WI38 (cell line): ENCODE results near the gene PDAP1.

ENCODE experiments used
- H3K4me3 ChIP-seq: 2 replicates; pipeline ENCODE4 v1.5.1; 2011; ENCODE audit warnings: low read depth, mild to moderate bottlenecking, control low read depth, low read length
- TF ChIP-seq, protein P1 (sequence below): IDR thresholded peaks from 2 replicates; pipeline ENCODE4 v1.5.1; 2012; ENCODE audit warnings: low read depth, mild to moderate bottlenecking, control low read depth, low read length

PDAP1 gene, protein sequence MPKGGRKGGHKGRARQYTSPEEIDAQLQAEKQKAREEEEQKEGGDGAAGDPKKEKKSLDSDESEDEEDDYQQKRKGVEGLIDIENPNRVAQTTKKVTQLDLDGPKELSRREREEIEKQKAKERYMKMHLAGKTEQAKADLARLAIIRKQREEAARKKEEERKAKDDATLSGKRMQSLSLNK

DNA sequence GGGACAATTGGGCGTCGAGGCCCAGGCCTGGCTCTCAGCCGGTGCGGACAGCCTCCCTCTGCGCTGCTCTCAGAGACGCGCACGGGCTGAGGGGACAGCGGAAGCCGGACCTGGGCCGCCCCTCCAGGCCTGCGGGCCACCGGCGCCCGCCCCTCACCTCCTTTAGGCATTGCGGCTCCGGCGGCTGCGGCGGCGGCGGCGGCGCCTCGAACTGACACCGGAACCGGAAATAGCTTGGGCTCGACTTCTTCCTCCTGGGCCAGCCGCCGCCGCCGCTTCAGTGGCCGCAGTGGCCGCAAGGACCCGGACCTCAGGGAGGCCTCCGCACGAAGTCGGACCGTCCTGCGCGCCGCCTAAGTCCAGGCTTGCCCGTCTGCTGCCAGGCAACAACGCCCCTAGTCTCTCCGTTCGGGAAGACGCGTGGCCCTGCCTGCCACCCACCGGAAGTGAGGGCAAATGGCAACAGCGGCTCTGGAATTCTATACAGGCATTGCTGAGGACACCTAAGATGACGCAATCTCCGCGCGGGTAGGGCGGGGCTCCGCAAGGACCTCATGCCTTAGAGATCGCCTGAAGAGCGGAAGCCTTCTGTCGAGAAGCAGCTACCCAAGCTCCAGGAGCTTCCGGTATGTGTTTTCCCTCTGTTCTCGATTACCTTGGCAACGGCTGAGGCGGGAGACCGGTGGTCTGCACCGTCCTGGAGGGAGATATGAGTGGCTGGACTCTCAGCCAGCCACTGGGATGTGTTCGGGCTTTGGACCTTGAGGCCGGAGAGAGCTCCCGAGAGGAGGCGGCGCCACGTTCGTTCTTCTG, at the start of gene PDAP1, which contains the start of gene BUD31:
PDAP1 (minus strand) TSS at position 219 of the 813 bp plus-strand sequence; CDS start at position 170, 49 bp downstream.
BUD31 (plus strand) TSS at position 591 of the 813 bp plus-strand sequence. CDS start 2,124 bp downstream, outside the sequence.
- TF ChIP-seq, protein P1, sequence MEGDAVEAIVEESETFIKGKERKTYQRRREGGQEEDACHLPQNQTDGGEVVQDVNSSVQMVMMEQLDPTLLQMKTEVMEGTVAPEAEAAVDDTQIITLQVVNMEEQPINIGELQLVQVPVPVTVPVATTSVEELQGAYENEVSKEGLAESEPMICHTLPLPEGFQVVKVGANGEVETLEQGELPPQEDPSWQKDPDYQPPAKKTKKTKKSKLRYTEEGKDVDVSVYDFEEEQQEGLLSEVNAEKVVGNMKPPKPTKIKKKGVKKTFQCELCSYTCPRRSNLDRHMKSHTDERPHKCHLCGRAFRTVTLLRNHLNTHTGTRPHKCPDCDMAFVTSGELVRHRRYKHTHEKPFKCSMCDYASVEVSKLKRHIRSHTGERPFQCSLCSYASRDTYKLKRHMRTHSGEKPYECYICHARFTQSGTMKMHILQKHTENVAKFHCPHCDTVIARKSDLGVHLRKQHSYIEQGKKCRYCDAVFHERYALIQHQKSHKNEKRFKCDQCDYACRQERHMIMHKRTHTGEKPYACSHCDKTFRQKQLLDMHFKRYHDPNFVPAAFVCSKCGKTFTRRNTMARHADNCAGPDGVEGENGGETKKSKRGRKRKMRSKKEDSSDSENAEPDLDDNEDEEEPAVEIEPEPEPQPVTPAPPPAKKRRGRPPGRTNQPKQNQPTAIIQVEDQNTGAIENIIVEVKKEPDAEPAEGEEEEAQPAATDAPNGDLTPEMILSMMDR: no peak
- peak within 1 kb of the TSS; percentile 93 for H3K4me3 ChIP-seq

DNA sequence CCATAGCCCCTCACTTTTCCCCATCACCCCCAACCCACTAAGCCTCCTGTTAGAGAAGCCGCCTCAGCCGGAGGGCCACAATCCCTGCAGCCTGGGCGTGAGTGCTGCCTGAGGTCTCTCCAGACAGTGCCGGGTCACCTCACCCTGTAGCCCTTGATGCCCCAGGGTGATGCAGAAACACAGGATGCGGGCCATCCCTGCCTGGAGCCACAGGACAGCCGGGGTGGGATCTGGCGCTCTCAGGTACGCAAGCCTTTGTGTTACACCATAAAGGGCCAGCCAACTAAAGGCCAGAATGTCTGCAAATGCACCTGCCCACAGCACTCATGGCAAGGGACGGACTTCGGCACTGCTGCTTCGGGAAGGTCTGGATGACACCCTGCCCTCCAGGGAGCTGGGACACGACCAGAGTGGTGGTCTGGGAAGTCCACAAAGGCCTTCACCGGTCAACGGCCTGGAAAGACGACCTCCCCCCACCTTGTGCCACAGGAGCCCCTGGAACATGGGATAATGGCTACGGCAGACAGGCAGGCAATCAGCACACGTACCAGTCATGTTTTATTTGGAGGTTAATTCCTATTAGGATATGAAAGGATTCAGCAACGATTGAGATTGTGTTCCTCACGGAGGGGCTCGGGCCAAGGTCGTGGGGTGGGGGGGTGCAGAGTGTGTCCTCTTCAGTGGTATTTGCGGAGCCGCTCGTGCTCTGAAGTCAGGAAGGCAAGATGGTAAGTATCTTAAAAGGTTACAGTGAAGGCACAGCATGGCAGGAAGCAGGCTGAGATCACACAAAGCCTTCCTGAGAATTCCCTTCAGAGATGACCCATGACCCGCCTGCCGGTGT, 49.5 kb upstream of the PDAP1 start:
- TF ChIP-seq, protein P1: no peak
- no peak overlapping the region for H3K4me3 ChIP-seq

DNA sequence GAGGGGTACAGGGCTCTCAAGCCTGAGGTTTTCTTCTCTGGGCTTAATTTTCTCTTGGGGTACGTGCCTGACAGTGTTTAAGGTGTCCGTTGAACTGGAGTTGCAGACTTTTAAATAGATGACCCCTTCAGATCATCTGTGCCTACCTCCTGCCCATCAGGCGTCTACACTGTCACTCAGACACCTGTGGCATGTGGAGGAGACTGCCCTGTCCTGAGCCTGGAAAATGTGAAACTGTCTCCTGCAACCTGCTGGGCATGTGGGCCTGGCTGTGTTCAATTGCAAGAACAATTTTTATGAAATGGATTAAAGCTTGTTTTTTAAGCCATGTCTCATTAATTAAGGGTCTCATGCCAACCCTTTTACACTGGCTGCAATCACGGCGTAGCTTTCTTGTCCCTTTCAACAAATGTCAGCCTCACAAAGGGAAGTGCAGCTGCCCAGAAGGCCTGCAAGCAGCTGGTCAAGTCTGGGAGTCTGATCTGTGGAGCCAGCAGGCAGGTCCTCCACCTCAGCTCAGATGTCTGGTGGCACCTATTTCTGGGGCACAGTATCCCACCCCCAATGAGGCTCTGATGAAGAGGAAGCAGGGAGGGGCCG, 48.8 kb upstream of the PDAP1 start:
- H3K4me3 ChIP-seq: no peak overlapping the region
- TF ChIP-seq, protein P1: no peak

DNA sequence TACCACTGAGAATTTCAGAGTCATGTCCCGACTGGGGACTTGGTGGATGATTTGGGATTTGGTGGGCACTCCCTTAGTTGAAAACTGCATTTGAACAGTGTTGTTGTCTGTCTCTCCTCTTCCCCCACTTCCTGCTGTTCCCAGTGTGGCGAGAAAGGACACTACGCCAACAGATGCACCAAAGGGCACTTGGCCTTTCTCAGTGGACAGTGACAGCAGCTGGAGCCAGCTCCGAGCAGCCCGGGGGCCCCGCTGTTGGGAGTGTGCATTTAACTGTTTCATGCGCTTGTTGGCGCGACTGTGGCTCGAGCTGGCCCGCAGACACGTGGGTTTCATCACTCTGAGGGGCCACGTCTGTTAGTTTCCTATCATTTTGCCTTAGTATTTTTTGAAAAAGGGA, 47.9 kb upstream of the PDAP1 start:
- no peak overlapping the region for H3K4me3 ChIP-seq
- TF ChIP-seq, protein P1: no peak

DNA sequence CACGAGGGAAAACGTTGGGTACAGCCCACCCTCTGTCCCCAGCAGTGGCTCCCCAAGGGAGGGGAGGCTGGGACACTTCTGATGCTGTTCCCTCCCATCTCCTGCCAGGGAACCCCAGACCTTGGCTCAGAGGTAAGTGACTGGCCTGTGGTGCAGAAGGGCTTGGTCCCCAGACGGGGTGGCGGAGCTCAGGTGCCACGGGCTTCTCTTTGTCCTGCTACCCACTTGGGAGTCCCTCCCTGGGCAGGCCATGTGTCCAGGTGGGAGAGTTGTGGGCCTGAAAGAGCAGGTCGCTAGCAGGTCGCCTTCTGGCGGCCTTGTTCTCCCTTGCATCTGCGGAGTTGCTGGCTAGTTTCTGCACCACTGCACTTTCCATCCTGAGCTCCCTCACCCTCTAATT, 47.5 kb upstream of the PDAP1 start:
- no peak overlapping the region for H3K4me3 ChIP-seq
- TF ChIP-seq, protein P1: no peak

DNA sequence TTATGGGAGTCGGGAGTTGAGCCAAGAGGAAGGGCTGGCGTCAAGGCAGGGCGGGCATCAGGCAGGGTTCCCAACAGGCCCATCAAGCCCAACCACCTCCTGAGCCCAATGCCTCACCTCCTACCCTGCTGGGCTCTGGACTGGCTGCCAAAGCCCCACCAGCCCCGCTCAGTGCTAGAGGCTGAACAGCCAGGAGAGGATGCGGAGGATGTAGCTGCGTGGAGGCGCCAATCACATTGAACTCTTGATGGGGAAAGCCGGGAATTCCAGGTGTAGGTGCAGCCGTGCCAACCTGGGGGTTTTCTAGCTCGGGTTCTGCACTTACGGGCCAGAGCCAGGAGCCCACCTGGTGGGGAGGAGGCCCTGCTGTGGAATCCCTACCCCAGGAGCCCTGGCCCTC, 44.7 kb upstream of the PDAP1 start:
- H3K4me3 ChIP-seq: no peak overlapping the region
- TF ChIP-seq, protein P1: no peak
